NCI-H510A treated with DMSO at 0.1 percent for 48 hours (cell line): ENCODE data around the gene RBMS3.
A peak's percentile ranks its signal among the peaks of the same experiment; 100 is the strongest.
"Not testable (repeated sequence)": the region's sequence is repeated elsewhere in the genome, so short reads cannot be mapped to it uniquely, and the experiment has no call there.

Experiments
- DNase-seq: peaks from one replicate; lab custom pipeline; 2025; lab: John Stamatoyannopoulos, UW

The RBMS3 gene

GRCh38 chr3:29385046-29385830, 104.4 kb downstream of the RBMS3 start:
- DNase-seq = no peak

DNA sequence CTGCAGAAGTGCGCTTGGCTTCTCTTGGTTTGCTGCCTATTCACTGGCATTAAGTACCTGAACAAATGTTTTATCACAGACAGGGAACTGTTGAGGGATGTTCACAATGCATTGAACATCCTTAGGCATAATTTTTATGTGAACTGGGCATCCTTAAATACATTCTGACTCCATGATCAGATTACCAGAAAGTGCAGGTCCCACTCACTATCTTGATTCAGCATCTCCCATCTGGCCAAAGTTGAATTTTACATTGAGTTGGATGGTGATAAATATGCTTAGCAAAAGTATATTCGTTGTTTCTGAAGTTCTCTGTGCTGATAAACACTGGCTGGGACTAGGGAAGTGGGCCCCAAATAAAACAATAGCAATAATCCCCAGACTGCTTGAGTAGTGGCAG, 108.5 kb downstream of the RBMS3 start:
- DNase-seq = no peak

DNA sequence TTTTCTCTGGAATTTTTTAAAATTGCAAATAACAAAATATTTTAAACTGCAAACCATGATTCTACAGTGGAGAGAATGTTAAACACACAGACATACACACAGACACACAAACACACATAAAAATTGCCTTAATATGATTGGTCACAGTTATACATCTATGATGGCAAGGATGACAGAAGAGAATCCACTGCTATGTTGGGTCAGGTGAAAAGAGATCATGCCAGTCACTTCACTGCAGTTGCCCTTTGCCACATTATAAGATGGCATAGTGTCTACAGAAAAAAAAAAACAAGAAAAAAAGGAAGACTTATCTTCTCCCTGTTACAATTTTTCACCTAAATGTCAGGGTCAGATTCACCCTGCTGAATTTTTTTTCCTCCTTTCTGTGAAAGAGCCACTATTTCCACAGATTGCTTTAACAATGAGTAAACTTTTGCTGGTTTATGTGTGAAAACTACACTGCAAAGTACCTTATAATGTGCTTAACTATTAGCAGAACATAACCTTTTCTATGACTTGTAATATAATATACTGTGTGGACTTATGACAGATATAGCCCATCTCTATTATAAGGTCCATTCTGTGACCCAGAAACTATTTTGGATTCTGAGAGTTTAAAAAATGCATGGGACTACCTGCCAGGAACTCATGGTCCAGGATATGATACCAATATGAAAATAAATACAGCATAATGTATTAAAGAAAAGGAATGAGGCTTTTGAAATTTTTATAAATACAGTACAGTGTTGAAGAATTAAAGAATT, 111.9 kb downstream of the RBMS3 start:
- DNase-seq = no peak

DNA sequence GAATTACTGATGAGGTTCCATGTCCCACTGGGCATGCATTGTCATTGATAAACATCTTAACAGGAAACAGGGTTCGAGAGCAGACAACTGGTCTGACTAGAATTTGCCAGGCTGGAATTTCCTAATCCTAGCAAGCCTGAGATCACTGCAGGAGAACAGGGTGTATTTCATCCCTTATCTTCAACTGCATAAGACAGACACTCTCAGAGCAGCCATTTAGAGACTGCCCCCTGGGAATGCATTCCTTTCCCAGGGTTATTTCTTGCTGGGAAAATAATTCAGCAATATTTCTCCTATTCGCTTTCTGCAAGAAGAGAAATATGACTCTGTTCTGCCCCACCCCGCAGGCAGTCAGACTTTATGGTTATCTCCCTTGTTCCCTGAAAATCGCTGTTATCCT, 113.1 kb downstream of the RBMS3 start:
- DNase-seq = not testable (repeated sequence)

- DNase-seq = no peak
Observed at GRCh38 chr3:29397406-29397805, 116.5 kb downstream of the RBMS3 start.

GRCh38 chr3:29398787-29399186, 117.9 kb downstream of the RBMS3 start:
- DNase-seq = no peak

- no peak for DNase-seq
Observed at GRCh38 chr3:29406291-29406832, 125.5 kb downstream of the RBMS3 start.

GRCh38 chr3:29408676-29409075, 127.8 kb downstream of the RBMS3 start:
- DNase-seq = no peak

- no peak for DNase-seq
Observed at GRCh38 chr3:29409409-29409808, 128.5 kb downstream of the RBMS3 start.

- no peak for DNase-seq
Observed at GRCh38 chr3:29410220-29410619, 129.3 kb downstream of the RBMS3 start.

- peak; percentile 4 for DNase-seq
Observed at GRCh38 chr3:29410660-29411405, 130.0 kb downstream of the RBMS3 start.

DNA sequence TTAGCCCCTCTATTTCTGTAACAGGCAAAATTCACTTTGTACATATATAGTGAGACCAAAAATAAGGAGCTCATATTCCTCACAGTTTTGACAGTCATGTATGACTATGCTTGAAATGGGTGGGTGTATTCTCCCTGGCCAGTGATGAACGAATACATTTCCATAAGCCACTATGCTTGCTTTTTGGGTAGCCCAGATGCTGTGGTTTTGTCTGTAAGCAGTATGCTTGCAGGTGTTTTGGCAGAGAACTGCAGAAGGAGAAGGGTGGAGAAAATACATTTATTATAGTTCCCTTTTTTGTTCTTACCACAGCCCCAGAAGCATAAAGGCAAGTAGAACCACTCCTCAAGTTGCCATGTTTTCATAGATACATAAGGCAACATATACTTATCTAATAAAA, 131.2 kb downstream of the RBMS3 start:
- DNase-seq = no peak

DNA sequence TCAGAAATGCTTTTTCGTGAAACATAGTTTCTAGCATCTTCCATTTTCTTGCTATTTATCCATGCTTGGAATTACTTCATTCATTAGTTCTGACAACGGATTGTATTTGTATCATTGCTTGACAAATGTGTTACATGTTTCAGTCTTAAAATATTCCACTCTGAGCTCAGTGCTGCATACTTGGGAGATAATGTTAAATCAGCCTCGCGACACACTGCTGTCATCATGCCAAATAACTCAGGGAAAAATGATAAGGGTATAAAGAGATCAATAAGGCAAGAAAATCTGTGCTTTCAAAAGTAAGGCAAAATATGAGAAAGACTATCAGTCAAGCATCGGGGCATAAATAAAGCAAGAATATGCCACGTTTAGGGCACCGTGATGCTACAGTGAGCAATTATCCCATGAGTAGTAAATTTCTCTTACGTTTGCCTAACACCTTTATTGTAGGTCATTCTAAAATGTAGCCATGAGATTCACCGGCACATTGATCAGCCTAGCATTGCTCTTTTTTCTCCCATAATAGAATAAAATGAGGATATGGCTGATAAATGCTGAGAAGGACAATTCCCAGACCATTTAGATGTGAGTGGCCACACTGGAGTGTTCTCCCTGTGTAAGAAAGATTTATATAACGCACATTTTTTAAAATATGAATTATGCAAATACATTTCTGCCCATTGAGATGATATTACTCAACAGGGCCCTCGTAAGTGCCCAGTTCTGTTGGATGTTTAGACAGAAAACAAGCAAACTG, 133.8 kb downstream of the RBMS3 start:
- no peak for DNase-seq

GRCh38 chr3:29415482-29416223, 134.8 kb downstream of the RBMS3 start:
- no peak for DNase-seq

DNA sequence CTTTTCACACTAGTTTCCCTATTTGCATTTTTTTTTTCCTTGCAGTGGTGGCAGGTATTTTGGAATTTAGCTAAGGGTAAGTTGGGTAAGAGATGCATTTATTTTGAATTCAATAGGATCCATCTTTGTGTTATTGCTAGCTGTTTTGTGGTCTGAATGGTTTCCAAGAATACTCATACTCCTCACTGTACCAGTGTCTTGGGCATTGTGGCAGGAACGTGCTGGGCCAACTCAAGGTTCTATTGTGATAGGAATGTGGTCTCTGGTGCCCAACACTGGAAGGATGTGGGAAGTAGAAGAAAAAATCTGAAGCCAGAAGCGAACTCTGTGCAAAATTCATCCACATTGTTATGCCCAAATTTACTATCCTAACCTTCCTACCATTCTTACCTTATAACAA, 135.6 kb downstream of the RBMS3 start:
- DNase-seq = no peak

DNA sequence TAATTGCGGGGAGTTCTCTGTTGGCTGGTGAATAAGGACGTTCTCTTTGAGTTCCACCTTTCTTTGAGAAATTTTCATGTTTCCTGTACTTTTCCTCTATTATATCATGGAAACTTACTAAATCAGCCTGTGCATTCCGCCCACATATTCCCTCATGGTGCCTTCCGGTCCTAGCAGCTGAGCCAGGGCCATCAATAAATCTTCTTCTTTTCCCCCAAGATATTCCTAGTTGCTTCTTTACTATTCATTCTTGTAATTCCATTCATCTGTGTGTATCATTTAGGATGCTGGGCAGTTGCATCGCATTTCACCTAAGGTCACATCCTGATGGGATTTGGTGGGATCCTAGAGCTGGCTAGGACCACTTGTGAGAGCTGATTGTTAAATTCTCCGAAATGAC, 139.2 kb downstream of the RBMS3 start:
- DNase-seq = no peak

- no peak for DNase-seq
Observed at GRCh38 chr3:29426302-29427226, 145.7 kb downstream of the RBMS3 start.

GRCh38 chr3:29427266-29428103, 146.6 kb downstream of the RBMS3 start:
- DNase-seq = no peak
